HCT116 (cell line): Measurements from ENCODE around the gene SLC51A. TPM values are rescaled to one million over a fixed set of nuclear protein-coding genes. Genes with fewer than 3 reads are reported as not detected.

Source experiments
- ATAC-seq: fragments of 200-7000 bp; cut with Tn5 transposase; 2 replicates; pipeline ENCODE4 v1.9.1; 2020; ENCODE audit warnings: mild to moderate bottlenecking, moderate library complexity
- BruUV-seq: library from RNA; stranded (reverse); fragments of 400-500 nt; replicated peaks from 2 replicates; lab custom pipeline; 2021; lab: Mats Ljungman, UMichigan
- CTCF ChIA-PET: fragments of 300-600 bp; sonication (Branson Sonifier 250); formaldehyde crosslinking; loops from one replicate; lab custom pipeline; 2021; ENCODE audit warnings: antibody characterized with exemption; lab: Charles Lee
- POLR2A ChIA-PET: fragments of 300-600, 350-600 bp; sonication (Branson Sonifier 250); formaldehyde crosslinking; loops from one replicate; lab custom pipeline; 2021; ENCODE audit warnings: antibody characterized with exemption; lab: Charles Lee
- RAD21 ChIA-PET, 2 experiments: fragments of 300-600 bp; sonication (Branson Sonifier 250); formaldehyde crosslinking; loops; one replicate each; lab custom pipeline; 2023; ENCODE audit warnings: low total read pairs in 2 of 2; ENCODE audit not compliant: uncharacterized antibody in 2 of 2, unreplicated experiment in 2 of 2, low non-redundant PET in 1 of 2; lab: Charles Lee
- DNase-seq: peaks from one replicate; pipeline ENCODE4 v3.0.0-alpha.2; 2010; ENCODE audit warnings: low read depth, low spot score
- H2AFZ ChIP-seq: fragments of 200-600 bp; shearing (Covaris generic), sonication (generic); 2 replicates; pipeline ENCODE4 v1.6.1; 2017; ENCODE audit warnings: low read depth, mixed run types, mixed read lengths, antibody characterized with exemption, low read length; ENCODE audit not compliant: poor library complexity, severe bottlenecking
- H3K27ac ChIP-seq: 2 replicates; pipeline ENCODE4 v1.5.1; 2012; ENCODE audit warnings: low read depth, low read length
- H3K27me3 ChIP-seq: fragments of 200-600 bp; sonication (generic); 2 replicates; pipeline ENCODE4 v1.6.1; 2016; ENCODE audit warnings: mixed run types, low read length, mixed read lengths; ENCODE audit not compliant: insufficient read depth
- H3K36me3 ChIP-seq, 2 experiments: fragments of 200-500 bp in 1 of 2; fragments of 200-600 bp in 1 of 2; sonication (Bioruptor generic) in 1 of 2; sonication (generic) in 1 of 2; 2 replicates each; pipeline versions ENCODE4 v1.5.1 to v1.6.1; 2014 to 2016; ENCODE audit warnings: low read length in 2 of 2, inconsistent platforms in 1 of 2, mixed read lengths in 1 of 2, mixed run types in 1 of 2; ENCODE audit not compliant: insufficient read depth in 2 of 2, control insufficient read depth in 1 of 2
- H3K4me1 ChIP-seq, 2 experiments: fragments of 200-600 bp in 1 of 2; sonication (generic) in 1 of 2; 2 replicates each; pipeline versions ENCODE4 v1.5.1 to v1.6.1; 2012 to 2017; ENCODE audit warnings: low read length in 2 of 2, inconsistent platforms in 1 of 2, mild to moderate bottlenecking in 1 of 2, mixed read lengths in 1 of 2, mixed run types in 1 of 2, moderate library complexity in 1 of 2; ENCODE audit not compliant: insufficient read depth in 2 of 2, control insufficient read depth in 1 of 2
- H3K4me2 ChIP-seq: fragments of 200-600 bp; sonication (generic); 2 replicates; pipeline ENCODE4 v1.6.1; 2017; ENCODE audit warnings: mixed run types, low read length, mixed read lengths
- H3K4me3 ChIP-seq, 2 experiments: fragments of 200-600 bp in 1 of 2; sonication (generic) in 1 of 2; replicated peaks in 1 of 2; 2 replicates each; pipeline ENCODE4 v1.5.1; 2011 to 2016; ENCODE audit warnings: low read length in 2 of 2, control low read depth in 1 of 2, low read depth in 1 of 2, mild to moderate bottlenecking in 1 of 2, mixed read lengths in 1 of 2, mixed run types in 1 of 2
- H3K79me2 ChIP-seq: fragments of 200-600 bp; sonication (generic); 2 replicates; pipeline ENCODE4 v1.6.1; 2017; ENCODE audit warnings: mild to moderate bottlenecking, mixed run types, low read length, moderate library complexity, mixed read lengths; ENCODE audit not compliant: insufficient read depth
- H3K9ac ChIP-seq: fragments of 200-600 bp; sonication (generic); 2 replicates; pipeline ENCODE4 v1.6.1; 2016; ENCODE audit warnings: low read length, mixed read lengths
- H3K9me2 ChIP-seq: fragments of 200-600 bp; sonication (generic), shearing (Covaris generic); 2 replicates; pipeline ENCODE4 v1.6.1; 2017; ENCODE audit warnings: mixed run types, mild to moderate bottlenecking, moderate library complexity; ENCODE audit not compliant: insufficient read depth
- H3K9me3 ChIP-seq, 2 experiments: fragments of 200-500 bp in 1 of 2; fragments of 200-600 bp in 1 of 2; sonication (Bioruptor generic) in 1 of 2; sonication (generic) in 1 of 2; 2 replicates each; pipeline ENCODE4 v1.6.1; 2014 to 2017; ENCODE audit warnings: low read length in 2 of 2, mixed read lengths in 2 of 2, inconsistent platforms in 1 of 2, low read depth in 1 of 2, mild to moderate bottlenecking in 1 of 2, mixed run types in 1 of 2, moderate library complexity in 1 of 2; ENCODE audit not compliant: control insufficient read depth in 1 of 2, insufficient read depth in 1 of 2
- H4K20me1 ChIP-seq: fragments of 200-600 bp; sonication (generic), shearing (Covaris generic); 2 replicates; pipeline ENCODE4 v1.6.1; 2017; ENCODE audit warnings: mixed run types, mild to moderate bottlenecking, moderate library complexity; ENCODE audit not compliant: insufficient read depth
- CTCF ChIP-seq, 3 experiments: fragments of 200-600 bp in 1 of 3; sonication (generic) in 1 of 3; IDR thresholded peaks in 2 of 3; conservative IDR thresholded peaks in 1 of 3; 2 replicates each; pipeline ENCODE4 v1.5.1; 2012 to 2017; ENCODE audit warnings: low read depth in 2 of 3, low read length in 2 of 3, antibody characterized with exemption in 1 of 3, borderline replicate concordance in 1 of 3, control low read depth in 1 of 3, mild to moderate bottlenecking in 1 of 3, mixed read lengths in 1 of 3, mixed run types in 1 of 3, moderate library complexity in 1 of 3; ENCODE audit not compliant: insufficient read depth in 1 of 3
- ELF1 ChIP-seq: IDR thresholded peaks from 2 replicates; pipeline ENCODE4 v1.6.1; 2012; ENCODE audit warnings: low read depth, borderline replicate concordance
- MAX ChIP-seq: IDR thresholded peaks from 2 replicates; pipeline ENCODE4 v1.6.1; 2012
- RAD21 ChIP-seq: IDR thresholded peaks from 2 replicates; pipeline ENCODE4 v1.6.1; 2012; ENCODE audit warnings: low read depth, mild to moderate bottlenecking
- REST ChIP-seq: IDR thresholded peaks from 2 replicates; pipeline ENCODE4 v1.6.1; 2012; ENCODE audit warnings: low read depth
- SIN3A ChIP-seq: IDR thresholded peaks from 2 replicates; pipeline ENCODE4 v1.6.1; 2012; ENCODE audit warnings: low read depth
- SP1 ChIP-seq: IDR thresholded peaks from 2 replicates; pipeline ENCODE4 v1.6.1; 2012; ENCODE audit warnings: low read depth
- TCF7L2 ChIP-seq: IDR thresholded peaks from 2 replicates; pipeline ENCODE4 v1.7.0; 2011; ENCODE audit warnings: borderline replicate concordance, inconsistent platforms; ENCODE audit not compliant: insufficient read depth, insufficient read length; ENCODE audit errors: extremely low read depth
- YY1 ChIP-seq: IDR thresholded peaks from 2 replicates; pipeline ENCODE4 v1.6.1; 2011; ENCODE audit warnings: low read length, low read depth, moderate library complexity, mild to moderate bottlenecking; ENCODE audit not compliant: insufficient replicate concordance; ENCODE audit errors: extremely low read depth
- ZFX ChIP-seq: fragments of 450-650 bp; IDR thresholded peaks from 2 replicates; pipeline ENCODE4 v1.6.1; 2017
- ZNF274 ChIP-seq: fragments of 200-500 bp; sonication (Bioruptor generic); IDR thresholded peaks from 2 replicates; pipeline ENCODE4 v1.6.1; 2014; ENCODE audit warnings: mild to moderate bottlenecking, low read depth, low read length, inconsistent platforms
- intact Hi-C: fragments of 100-400 bp; cut with micrococcal nuclease; formaldehyde crosslinking; loops from 2 replicates; pipeline ENCODE4 v1.10.0; 2022
- total RNA-seq: library from RNA; stranded (reverse); gene quantifications from one replicate; pipeline ENCODE4 v1.2.1, GENCODE V29; 2021; ENCODE audit not compliant: unreplicated experiment

SLC51A gene
- total RNA-seq, 1 experiment from 2014 or later: not detected

GRCh38 chr3:196195664-196196265, 20.6 kb upstream of the SLC51A start:
- H3K79me2 ChIP-seq: no peaks in the 10 kb centered on the region
- ChIA-PET CTCF (interaction anchor here (0.6 to 2.3 kb wide), 5 partner anchors 122 to 343 kb away, joined by 3 to 17 read pairs (median 7); no protein-coding TSS in a partner anchor), POLR2A (no interaction called here), RAD21 (no interaction called here)
- no peak overlapping the region for H3K4me2 ChIP-seq
- ATAC-seq (no peak), DNase-seq (no peak)
- no peaks in the 10 kb centered on the region for H3K9me3 ChIP-seq
- no peak for TF ChIP-seq YY1
- no peak for TF ChIP-seq MAX
- no peak for TF ChIP-seq CTCF (IDR thresholded peaks at IDR 0.05 in 2 of 3, conservative IDR thresholded peaks at IDR 0.05 in 1 of 3; ENCODE audit: borderline replicate concordance in 1 of 3, insufficient read depth in 1 of 3, low read depth in 2 of 3, low read length in 2 of 3)
- TF ChIP-seq ELF1: no peak
- TF ChIP-seq ZFX: no peak
- no peak for TF ChIP-seq SIN3A
- no peak for TF ChIP-seq REST
- no peak for TF ChIP-seq RAD21
- TF ChIP-seq SP1: no peak
- no peak for TF ChIP-seq TCF7L2
- no peak for TF ChIP-seq ZNF274
- H3K27ac ChIP-seq: no peak overlapping the region
- intact Hi-C loops: loop anchor here (1.0 kb wide), 2 partner anchors 122 to 169 kb away; no protein-coding TSS in a partner anchor
- H3K36me3 ChIP-seq: no peaks in the 10 kb centered on the region
- H3K4me3 ChIP-seq: no peak overlapping the region
- no peaks in the 10 kb centered on the region; a peak in 1 of 4 replicates for H3K4me1 ChIP-seq
- no peaks in the 10 kb centered on the region for H3K9me2 ChIP-seq
- H3K9ac ChIP-seq: no peak overlapping the region
- H2AFZ ChIP-seq: no peak overlapping the region
- no peaks in the 10 kb centered on the region for H3K27me3 ChIP-seq
- no TSS peak for BruUV-seq
- no peaks in the 10 kb centered on the region for H4K20me1 ChIP-seq
